GM18499 (cell line): Measurements from ENCODE around the gene CACNA1A.

Experiments used
- ATAC-seq: cut with Tn5 transposase; IDR thresholded peaks from one replicate; pipeline ENCODE4 v1.9.1; 2021; ENCODE audit warnings: moderate number of reproducible peaks; ENCODE audit not compliant: insufficient read depth, unreplicated experiment

The CACNA1A gene

GRCh38 chr19:13244920-13245319 lies 261.4 kb downstream of the CACNA1A start:
- no peak for ATAC-seq

GRCh38 chr19:13241231-13242104 lies 264.8 kb downstream of the CACNA1A start:
- ATAC-seq: no peak

- no peak for ATAC-seq
These were observed 265.8 kb downstream of the CACNA1A start for GRCh38 chr19:13240312-13241022.

- no peak for ATAC-seq
These were observed 267.3 kb downstream of the CACNA1A start for GRCh38 chr19:13238891-13239534.

GRCh38 chr19:13234518-13234917 lies 271.8 kb downstream of the CACNA1A start:
- ATAC-seq: no peak

GRCh38 chr19:13231663-13232062 lies 274.6 kb downstream of the CACNA1A start:
- no peak for ATAC-seq

GRCh38 chr19:13229246-13229645 lies 277.0 kb downstream of the CACNA1A start:
- ATAC-seq: no peak

GRCh38 chr19:13228561-13228960 lies 277.7 kb downstream of the CACNA1A start:
- ATAC-seq: no peak

- ATAC-seq: no peak
These were observed 279.3 kb downstream of the CACNA1A start for GRCh38 chr19:13226983-13227382.

- no peak for ATAC-seq
These were observed 280.1 kb downstream of the CACNA1A start for GRCh38 chr19:13225973-13226865.

GRCh38 chr19:13225085-13225484 lies 281.2 kb downstream of the CACNA1A start:
- no peak for ATAC-seq

GRCh38 chr19:13220847-13221246 lies 285.4 kb downstream of the CACNA1A start:
- ATAC-seq: no peak

GRCh38 chr19:13215572-13216380 lies 290.5 kb downstream of the CACNA1A start:
- ATAC-seq: no peak

GRCh38 chr19:13214036-13214730 lies 292.1 kb downstream of the CACNA1A start:
- no peak for ATAC-seq

GRCh38 chr19:13212759-13213330 lies 293.4 kb downstream of the CACNA1A start:
- no peak for ATAC-seq

GRCh38 chr19:13211426-13212308 lies 294.6 kb downstream of the CACNA1A start:
- no peak for ATAC-seq

GRCh38 chr19:13210941-13211340 lies 295.3 kb downstream of the CACNA1A start:
- ATAC-seq: no peak
